ENCODE results near the gene ASTN2.

- no peak for TF ChIP-seq ZNF274 (IDR thresholded peaks at IDR 0.05; ENCODE audit: low read depth, low read length)
- no peak for TF ChIP-seq YY1 (IDR thresholded peaks at IDR 0.05; ENCODE audit: insufficient read depth, insufficient read length)
- no peak for TF ChIP-seq SUZ12 (IDR thresholded peaks at IDR 0.05; ENCODE audit: extremely low read depth, insufficient read depth, insufficient read length)
Observed at GRCh38 chr9:117239428-117239827, 175.4 kb downstream of the ASTN2 start.

Data from NT2/D1 (cell line).